HG03064 (cell line): ENCODE measurements around the gene SYNE1.
"Not testable (repeated sequence)": the region's sequence is repeated elsewhere in the genome, so short reads cannot be mapped to it uniquely, and the experiment has no call there.

Source experiments
- ATAC-seq: cut with Tn5 transposase; IDR thresholded peaks from one replicate; pipeline ENCODE4 v1.9.1; 2021; ENCODE audit warnings: low read depth; ENCODE audit not compliant: unreplicated experiment

SYNE1 gene

DNA sequence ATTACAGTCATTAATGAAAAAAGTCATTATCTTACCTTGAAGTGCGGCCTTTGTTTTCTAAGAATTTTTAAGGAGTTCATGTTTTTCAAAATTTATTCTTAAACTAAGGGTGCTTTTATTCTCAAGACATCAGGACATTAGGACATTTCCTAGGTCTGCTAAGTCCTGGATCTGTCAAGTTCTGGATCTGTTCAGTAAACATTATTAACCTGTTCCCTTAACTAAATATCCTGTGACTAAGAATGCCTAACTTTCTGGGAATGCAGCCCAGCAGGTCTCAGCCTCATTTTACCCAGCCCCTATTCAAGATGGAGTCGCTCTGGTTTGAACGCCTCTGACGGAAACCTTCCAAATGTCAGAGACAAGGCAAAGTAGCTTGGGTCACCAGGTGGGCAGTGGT lies 302.6 kb downstream of the SYNE1 start:
- ATAC-seq: no peak

DNA sequence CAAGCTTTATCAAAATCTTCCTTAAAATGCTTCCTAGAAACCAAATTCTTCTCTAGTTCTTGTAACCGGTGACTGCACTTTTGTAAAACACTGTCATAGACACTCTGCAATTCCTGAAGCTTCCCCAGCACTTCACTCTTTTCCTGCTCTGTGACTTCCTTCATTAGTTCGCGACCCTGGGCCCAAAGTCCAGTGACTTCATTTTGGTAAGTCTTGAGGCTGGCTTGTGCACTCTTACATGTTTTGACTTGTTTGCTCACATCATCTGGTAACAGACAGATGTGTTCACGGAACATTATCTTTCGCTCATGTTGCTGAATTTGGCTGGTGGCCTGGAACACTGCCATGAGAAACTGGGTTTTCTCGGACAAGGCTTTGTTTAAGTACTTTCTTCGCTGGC lies 306.2 kb downstream of the SYNE1 start:
- no peak for ATAC-seq

DNA sequence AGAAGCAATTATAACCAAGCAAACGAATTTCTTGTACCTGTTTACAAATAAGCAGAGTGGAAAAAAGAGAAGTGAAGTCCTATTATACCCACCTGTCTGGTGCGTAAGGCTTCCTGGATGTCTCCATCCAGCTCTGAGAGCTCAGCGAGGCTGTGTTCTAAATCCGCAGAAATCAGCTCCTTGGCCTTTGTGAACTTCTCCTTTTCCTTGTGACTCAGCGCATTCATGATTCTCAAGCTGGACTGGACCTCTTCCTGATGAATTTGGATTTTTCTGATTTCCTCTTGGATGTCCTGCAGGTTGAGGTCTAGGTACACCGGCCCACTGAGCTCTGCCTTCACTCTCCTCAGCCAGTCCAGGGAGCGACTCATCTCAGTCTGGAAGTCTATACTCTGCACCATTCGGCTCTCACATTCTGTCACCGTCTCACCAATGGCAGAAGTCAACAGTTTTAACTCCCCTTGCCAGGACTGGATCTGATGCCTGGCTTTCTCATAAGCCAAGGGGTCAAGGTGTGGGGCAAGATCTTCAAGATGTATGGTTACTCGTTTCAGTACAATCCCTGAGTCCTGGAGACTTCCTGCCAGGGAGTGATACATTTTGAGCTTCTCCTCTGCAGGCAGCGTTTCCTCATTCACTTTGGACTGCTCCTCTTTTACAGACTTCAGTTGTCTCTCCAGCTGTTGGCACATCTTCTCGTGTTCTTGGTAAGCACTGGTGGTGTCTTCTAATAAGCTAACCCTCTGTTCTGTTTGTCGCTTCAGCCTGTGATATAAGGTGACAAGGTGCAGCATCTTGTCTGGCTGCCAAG lies 307.3 kb downstream of the SYNE1 start:
- ATAC-seq: no peak

DNA sequence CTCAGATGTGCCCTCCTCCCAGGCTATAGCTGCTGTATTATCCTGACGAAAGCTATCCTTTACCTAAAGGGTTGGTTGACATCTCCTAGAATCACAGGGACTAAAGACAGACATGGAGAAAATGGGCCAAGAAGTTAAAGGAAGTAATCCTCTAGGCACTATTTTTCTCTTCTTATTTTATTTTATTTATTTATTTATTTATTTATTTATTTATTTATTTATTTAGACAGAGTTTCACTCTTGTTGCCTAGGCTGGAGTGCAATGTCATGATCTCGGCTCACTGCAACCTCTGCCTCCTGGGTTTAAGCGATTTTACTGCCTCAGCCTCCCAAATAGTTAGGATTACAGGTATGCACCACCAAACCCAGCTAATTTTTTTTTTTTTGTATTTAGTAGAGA lies 309.0 kb downstream of the SYNE1 start:
- ATAC-seq: not testable (repeated sequence)

DNA sequence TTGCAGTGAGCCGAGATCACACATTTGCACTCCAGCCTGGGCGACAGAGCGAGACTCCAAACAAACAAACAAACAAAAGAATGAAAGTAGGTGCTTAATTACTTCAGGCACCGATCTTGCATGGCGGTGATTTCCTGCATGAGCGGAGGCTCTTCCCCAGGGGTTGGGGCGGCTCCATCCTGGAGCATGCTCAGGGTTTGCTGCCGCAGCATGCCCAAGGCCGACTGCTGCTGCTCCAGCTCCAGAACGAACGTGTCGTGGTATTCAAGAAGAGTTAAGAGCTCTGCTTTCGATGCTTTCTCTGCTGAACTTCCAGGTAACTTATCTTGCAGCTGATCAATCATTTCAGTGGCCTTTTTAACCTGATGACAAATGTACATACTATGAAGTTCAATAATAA lies 313.8 kb downstream of the SYNE1 start:
- ATAC-seq: no peak

DNA sequence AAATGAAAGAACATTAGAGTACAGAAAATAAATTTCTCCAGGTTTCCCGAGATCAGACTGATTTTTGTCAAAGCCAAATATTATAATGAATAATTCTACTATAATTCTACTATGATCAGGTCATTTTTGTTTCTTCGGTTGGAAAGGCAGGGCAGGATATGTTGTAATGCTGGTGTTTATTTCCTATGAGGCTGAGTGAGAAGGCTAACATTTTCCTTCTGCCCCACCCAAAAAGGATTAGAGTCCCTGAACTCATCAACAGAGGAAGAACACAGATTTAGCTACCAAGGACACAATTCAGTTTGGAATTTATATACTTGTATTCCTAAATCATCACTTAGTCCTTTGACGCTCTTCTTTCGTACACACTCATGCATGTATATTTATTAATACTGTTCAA lies 318.9 kb downstream of the SYNE1 start:
- ATAC-seq: no peak

DNA sequence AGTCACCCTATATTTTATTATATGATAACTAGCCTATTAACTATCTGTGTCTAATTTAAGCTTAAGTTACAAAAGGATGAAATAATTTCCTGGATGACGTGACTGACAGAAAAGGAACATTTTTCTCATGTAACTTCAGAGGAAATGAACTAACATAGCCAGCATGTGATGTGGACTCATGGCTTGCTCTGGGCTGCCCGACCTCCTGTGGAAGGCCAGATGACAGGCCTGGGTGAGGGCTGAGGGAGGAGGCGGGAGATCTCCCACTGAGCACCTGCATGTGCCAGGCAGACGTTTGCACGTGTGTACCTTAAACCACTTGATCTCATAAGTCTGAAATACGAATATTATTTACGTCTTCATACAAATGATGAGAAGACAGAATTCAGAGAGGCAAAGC lies 321.1 kb downstream of the SYNE1 start:
- no peak for ATAC-seq

DNA sequence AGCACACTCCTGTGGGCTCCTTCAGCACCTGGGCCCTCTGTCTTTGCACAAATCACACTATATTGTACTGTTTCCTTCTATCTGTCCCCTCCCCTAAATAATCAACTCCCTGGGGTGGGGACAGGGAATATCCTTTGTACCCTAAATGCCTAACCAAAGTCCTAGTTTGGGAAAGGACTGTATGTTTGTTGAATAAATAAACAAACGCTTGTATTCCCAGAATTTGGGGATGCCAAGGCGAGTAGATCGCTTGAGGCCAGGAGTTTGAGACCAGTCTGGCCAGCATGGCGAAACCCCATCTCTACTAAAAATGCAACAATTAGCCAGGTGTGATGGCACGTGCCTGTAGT lies 322.7 kb downstream of the SYNE1 start:
- ATAC-seq: no peak

DNA sequence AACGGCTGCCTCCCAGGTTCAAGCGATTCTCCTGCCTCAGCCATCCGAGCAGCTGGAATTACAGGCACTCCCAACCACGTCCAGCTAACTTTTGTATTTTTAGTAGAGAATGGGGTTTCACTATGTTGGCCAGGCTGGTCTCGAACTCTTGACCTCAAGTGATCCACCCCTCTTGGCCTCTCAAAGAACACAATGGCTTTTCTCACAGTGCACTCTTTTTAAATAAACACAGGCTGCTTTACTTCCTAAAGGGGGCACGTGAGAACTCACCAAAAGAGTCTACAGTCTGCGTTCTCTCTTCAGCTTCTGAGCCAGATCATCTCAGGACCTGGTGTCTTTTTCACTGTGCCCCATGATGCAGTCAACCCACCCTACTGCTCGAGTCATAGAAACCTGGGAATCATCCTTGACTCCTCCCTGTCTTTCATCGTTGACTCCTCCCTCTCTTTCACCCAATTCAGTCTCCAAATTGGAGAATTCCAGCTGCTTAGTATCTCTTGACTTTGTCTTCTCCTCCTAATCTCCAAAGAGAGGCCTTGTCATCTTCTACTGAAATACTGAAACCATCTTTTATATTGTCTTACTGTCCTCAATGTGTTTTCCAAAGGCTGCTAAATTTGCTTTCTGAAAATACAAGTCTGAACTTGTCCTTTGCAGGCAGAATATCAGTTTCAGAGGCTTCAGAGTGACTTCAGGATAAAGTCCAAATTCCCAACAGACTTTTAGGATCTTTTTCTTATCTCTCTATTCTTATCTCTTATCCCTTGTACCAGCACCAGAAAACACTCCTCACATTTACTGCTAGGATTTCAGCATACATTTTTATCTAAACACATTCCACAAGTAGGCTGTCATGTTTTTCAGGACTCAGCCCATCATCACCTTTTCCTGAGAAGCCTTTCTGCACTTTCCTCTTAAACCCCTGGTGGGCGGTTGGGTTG lies 323.4 kb downstream of the SYNE1 start:
- ATAC-seq: no peak

DNA sequence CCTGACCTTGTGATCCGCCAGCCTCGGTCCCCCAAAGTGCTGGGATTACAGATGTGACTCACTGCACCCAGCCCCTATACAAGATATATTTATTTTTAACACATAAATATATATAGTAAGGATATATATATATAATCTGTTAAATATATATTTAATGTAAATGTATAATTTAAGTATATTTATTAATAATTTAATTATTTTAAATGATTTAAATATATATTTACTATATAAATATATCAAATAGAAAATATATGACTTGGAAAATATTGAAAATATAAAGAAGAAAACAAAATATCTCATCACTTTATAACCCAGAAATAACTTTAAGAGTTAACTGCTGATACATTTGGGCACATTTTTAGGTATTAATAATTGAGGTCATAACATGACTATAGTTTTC lies 324.7 kb downstream of the SYNE1 start:
- ATAC-seq: no peak

DNA sequence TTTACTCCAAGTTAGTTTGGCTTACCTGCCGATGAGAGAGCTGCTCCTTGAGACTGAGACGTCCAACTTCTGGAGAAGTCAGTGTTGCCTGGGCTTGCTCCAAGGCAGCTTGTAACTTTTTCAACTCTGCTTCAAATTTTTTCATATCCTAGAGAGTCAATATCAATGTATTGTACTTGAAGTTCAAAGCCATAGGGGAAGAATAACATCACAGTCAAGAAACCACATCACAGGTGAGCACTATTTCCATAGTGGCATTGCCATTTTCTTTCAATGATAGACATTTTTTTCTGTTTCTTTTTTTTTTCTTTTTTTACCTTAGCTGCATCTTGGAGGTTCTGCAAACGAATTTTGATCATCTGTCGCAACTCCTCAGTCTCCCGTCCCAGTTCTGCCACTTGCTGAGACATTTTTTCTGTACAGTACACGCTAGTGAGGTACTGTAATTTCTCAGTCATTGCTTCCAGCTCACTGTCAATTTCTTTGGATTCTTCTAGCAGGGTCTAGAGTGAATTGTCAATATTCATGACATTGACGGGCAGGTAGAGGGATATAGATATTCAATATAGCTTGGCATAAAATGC lies 326.7 kb downstream of the SYNE1 start:
- no peak for ATAC-seq

DNA sequence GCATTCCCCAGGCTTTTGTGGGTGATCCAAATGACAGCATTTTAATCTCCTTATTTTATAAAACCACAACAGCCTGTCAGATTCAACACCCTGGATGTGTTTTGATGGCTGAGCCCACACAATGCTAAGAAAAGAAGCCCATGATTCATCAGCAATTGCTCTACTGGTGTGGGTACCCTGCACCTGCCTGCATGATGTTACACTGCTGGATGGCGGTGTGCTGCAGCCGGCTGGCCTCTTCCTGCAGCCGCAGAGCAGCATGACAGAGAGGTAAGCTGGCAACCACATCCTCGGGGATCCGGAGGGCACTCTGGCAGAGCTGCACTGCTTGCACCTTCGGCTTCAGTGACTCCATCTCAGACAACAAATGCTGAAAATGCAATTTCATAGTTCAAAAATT lies 327.5 kb downstream of the SYNE1 start:
- peak; percentile 68 for ATAC-seq

DNA sequence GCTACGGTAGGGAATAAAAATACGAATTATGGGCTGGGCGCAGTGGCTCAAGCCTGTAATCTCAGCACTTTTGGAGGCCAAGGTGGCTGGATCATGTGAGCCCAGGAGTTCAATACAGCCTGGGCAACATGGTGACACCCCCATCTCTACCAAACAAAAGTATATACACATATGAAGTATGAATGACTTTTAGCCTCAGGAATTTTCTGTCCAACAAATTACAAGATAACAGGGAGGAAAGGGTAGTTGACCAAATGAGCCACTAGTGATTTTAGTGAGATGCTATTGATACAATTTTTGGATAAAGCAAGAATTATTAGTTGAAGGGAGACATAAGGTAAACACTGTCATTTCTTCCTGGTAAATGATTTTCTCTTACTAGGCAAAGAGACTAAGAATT lies 328.2 kb downstream of the SYNE1 start:
- no peak for ATAC-seq

DNA sequence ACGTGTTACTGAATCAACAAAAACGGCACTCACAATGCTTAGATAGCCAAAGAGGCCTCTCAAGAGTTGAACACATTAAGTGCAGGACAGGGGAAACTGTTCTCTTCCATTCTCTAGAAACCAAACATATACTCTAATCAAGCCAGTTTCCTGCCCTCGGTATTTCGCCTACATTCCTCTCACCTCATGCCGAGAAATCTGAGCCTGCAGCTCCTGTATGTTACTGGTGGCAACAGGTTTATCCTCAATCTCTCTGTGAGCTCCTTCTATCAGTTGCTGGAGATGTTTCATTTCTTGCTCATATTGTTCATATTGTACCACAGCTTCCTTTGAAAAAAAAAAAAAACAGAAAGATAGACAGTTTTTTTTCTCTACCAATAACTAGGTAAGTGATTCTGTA lies 328.9 kb downstream of the SYNE1 start:
- ATAC-seq: no peak

DNA sequence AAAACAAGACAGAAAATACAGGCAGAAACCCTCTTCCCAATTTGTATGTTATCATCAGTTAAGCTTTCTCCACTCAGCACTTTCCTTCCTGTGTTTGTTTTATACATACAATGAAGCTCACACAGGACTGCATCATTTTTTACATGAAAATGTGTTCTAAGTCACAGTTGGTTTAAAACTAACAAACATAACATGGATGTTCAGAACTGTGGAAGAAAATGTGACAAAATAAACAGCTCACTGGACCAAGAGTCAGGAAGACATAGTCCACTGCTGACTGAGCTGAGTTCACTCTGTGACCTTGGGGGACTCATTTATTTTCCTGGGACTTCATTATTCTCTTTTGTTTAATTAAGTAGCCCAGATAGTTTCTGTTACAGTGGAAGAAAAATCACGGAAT lies 331.5 kb downstream of the SYNE1 start:
- ATAC-seq: no peak

DNA sequence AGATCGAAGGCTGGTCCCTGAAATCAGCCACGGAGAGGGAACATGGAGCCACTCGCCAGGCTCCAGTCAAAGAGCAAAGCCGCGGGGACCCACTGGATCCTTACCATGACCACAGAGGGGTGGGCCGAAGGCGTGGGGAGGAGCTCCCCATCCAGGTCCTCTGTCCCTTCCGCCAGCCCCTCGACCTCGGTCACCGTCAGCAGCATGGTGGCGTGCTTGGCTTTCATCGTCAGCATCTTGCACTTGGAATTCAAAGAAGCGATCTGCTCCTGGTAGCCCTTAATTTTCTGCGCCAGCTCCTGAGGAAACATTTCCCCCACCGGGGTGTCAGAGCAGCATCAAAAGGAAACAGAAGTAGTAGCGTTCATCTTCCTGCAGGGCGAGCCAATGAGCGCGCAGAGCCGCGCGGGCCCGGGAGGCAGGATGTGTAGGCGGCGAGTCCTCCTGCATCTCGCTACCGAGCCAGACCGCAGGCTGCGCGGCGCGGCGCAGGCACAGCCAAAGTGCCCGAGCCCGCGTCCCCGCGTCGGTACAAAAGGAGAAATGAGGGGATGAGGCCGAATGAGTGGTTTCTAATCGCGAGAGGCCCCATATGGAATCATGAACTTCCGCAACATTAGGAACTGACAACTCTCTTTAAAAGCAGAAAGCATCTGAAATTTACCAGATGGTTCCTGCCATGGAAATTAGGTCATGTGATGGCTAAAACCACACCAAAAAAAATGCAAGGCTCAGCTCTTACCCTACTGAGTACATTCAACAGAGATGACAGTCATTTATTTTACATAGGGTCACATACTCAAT lies 335.2 kb downstream of the SYNE1 start:
- peak; percentile 88 for ATAC-seq

DNA sequence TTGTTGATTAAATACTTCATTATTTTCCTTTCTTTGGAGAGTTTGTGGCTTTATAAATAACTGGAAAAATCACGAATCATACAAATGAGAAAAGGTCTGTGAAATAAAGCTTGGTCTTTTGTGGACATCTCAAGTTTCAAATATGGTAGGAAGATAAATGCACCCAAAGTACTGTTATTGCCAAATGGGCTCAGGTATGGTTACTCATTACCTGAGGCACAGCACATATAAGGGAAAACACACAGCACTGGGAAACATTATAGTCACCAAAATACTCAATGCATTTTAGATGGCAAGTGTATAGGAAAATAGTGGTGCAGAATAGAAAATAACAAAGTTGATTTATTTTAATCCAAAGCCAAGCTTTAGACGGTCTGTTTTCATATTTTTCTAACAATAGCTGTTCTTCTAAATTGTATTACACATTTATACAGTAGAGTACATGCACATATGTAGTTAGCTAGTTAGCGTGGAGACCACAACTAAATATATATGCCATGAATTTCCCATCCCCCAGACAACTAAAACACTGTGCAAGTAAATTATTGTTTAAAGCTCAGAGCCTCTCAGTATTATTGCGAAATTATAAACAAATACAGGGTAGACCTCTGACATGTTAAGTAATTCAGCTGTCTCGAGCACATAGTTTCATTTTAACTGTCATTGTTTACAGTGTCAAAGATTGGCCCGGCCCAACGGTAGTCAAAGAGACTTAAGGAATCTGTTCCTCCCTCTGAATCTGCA lies 336.0 kb downstream of the SYNE1 start:
- peak; percentile 14 for ATAC-seq

DNA sequence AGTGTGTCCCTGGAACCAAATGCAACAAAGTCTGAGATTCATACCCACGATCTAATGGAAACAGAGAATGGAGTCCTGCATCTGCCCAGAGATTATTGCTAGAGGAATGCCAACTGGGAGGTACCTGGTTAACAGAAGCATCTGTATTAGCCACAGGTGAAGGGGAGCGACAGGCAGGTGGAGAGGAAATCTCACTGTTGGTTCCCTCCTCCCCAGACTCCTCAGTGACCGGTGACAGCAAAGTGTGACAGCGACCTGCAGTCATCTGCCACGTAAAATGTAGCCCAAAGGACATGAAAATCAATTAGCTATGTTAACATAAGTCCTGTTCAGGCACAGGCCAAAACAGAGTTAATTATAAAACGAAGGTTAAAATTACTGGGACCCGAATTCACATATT lies 336.6 kb downstream of the SYNE1 start:
- ATAC-seq: no peak

DNA sequence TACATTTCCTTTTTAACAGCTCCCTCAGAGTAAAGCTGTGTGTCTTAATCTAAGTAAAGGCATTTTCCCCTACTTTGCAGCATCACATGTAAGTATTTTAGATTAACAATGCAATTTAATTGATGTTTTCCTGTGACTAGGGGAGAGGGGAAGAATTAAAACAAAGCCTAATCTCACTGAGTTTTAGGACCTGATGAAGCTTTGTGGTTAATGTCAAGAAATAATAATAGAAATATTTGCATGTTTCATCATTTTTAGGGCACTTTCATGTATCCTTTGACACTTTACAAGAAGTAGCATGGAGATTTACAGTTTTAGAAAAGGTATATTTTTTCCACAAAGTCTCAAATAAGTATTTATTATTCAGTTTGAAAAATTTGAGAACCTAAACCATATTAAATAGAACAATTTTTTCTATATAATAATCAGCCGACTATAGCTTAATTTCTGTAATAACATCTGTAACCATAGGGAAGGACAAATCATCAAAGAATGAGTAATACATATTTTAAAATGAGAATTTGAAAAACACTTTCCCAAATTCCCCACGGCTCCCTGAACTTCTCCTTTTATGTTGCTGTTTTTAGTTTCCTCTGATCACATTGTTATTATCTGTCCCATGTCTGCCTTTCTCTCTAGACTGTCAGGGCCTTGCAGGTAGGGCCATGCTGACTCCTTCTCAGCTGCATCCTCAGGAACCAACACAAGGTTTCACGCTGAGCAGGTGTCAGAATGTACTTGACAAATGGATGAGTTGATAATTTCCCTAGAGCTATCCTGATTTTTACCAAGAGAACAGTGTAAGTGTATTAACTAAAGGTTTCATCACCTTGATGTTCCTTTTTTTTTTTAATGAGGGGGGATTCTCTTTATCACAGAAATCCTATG lies 338.1 kb downstream of the SYNE1 start:
- no peak for ATAC-seq
